B cell (primary cell): ENCODE measurements around the gene THBS2. TPM values are rescaled to one million over a fixed set of nuclear protein-coding genes. Genes with fewer than 3 reads are reported as not detected.

Source experiments
- ATAC-seq: fragments of 200-7000 bp; cut with Tn5 transposase; one replicate; pipeline ENCODE4 v1.10.0; 2021; ENCODE audit warnings: low read depth, mild to moderate bottlenecking, moderate number of reproducible peaks, moderate library complexity
- CTCF ChIA-PET: fragments of 350-600 bp; sonication (Branson Sonifier 250); formaldehyde crosslinking; loops from one replicate; lab custom pipeline; 2021; ENCODE audit warnings: antibody characterized with exemption, inconsistent platforms; lab: Charles Lee
- POLR2A ChIA-PET: fragments of 350-600 bp; sonication (Branson Sonifier 250); formaldehyde crosslinking; loops from one replicate; lab custom pipeline; 2021; ENCODE audit warnings: antibody characterized with exemption; lab: Charles Lee
- DNase-seq: peaks from one replicate; pipeline ENCODE4 v3.0.0; 2013
- H2AFZ ChIP-seq: 2 replicates; pipeline ENCODE4 v1.6.1; 2012; ENCODE audit warnings: mild to moderate bottlenecking, low read depth, low read length; ENCODE audit not compliant: insufficient read depth, poor library complexity, severe bottlenecking
- H3K27ac ChIP-seq, 2 donors: 1 replicate in 1 of 2; 2 replicates in 1 of 2; pipeline ENCODE4 v1.5.1; 2012 to 2013; ENCODE audit warnings: low read length in 2 of 2, mild to moderate bottlenecking in 2 of 2, moderate library complexity in 1 of 2
- H3K27me3 ChIP-seq, 4 experiments: fragments of 200-600 bp in 1 of 4; sonication (generic) in 1 of 4; replicated peaks in 1 of 4; 1 replicate in 2 of 4; 2 replicates in 2 of 4; pipeline versions ENCODE4 v1.6.1 to v1.7.0; 2013 to 2016; ENCODE audit warnings: low read length in 3 of 4, mild to moderate bottlenecking in 2 of 4, mixed read lengths in 1 of 4, moderate library complexity in 1 of 4; ENCODE audit not compliant: insufficient read depth in 4 of 4, control insufficient read depth in 3 of 4; ENCODE audit errors: control extremely low read depth in 1 of 4
- H3K36me3 ChIP-seq, 2 experiments: replicated peaks in 1 of 2; 1 replicate in 1 of 2; 2 replicates in 1 of 2; pipeline versions ENCODE4 v1.6.1 to v1.7.1; 2013; ENCODE audit warnings: low read length in 1 of 2; ENCODE audit not compliant: insufficient read depth in 2 of 2, control insufficient read depth in 1 of 2; ENCODE audit errors: control extremely low read depth in 1 of 2, extremely low read depth in 1 of 2
- H3K4me1 ChIP-seq, 2 donors: fragments of 200-600 bp in 1 of 2; sonication (generic) in 1 of 2; 1 replicate in 1 of 2; 2 replicates in 1 of 2; pipeline versions ENCODE4 v1.5.1 to v1.6.1; 2013 to 2017; ENCODE audit warnings: low read length in 2 of 2; ENCODE audit not compliant: control insufficient read depth in 2 of 2, insufficient read depth in 2 of 2
- H3K4me2 ChIP-seq: replicated peaks from 2 replicates; pipeline ENCODE3; 2012; ENCODE audit warnings: mild to moderate bottlenecking, low read depth, low read length; ENCODE audit not compliant: poor library complexity, severe bottlenecking
- H3K4me3 ChIP-seq, 5 experiments: fragments of 200-600 bp in 1 of 5; sonication (generic) in 1 of 5; 1 replicate in 3 of 5; 2 replicates in 2 of 5; pipeline versions ENCODE4 v1.5.1 to v1.7.0; 2011 to 2016; ENCODE audit warnings: low read length in 4 of 5, mild to moderate bottlenecking in 4 of 5, low read depth in 2 of 5, control low read depth in 1 of 5, moderate library complexity in 1 of 5; ENCODE audit not compliant: insufficient read depth in 1 of 5; ENCODE audit errors: control extremely low read depth in 1 of 5, extremely low read depth in 1 of 5
- H3K79me2 ChIP-seq: fragments of 200-600 bp; sonication (generic); one replicate; pipeline ENCODE4 v1.6.0; 2016; ENCODE audit warnings: low read length; ENCODE audit not compliant: control insufficient read depth, insufficient read depth
- H3K9ac ChIP-seq: fragments of 200-600 bp; sonication (generic); 2 replicates; pipeline ENCODE4 v1.6.1; 2017; ENCODE audit warnings: mild to moderate bottlenecking, low read length, moderate library complexity
- H3K9me3 ChIP-seq, 3 donors: one replicate each; pipeline versions ENCODE4 v1.6.1 to v1.7.1; 2013; ENCODE audit warnings: low read length in 2 of 3; ENCODE audit not compliant: control insufficient read depth in 2 of 3, insufficient read depth in 1 of 3; ENCODE audit errors: control extremely low read depth in 1 of 3
- H4K20me1 ChIP-seq: 2 replicates; pipeline ENCODE4 v1.6.0; 2012; ENCODE audit warnings: mild to moderate bottlenecking, low read length; ENCODE audit not compliant: insufficient read depth, control insufficient read depth, poor library complexity, severe bottlenecking
- H3K27ac Mint-ChIP-seq: one replicate; pipeline ENCODE4 v1.8.0; 2021; ENCODE audit warnings: mixed read lengths
- H3K27me3 Mint-ChIP-seq: one replicate; pipeline ENCODE4 v1.8.0; 2021; ENCODE audit warnings: mixed read lengths
- H3K4me1 Mint-ChIP-seq: one replicate; pipeline ENCODE4 v1.8.0; 2021; ENCODE audit warnings: mixed read lengths
- H3K4me3 Mint-ChIP-seq: one replicate; pipeline ENCODE4 v1.8.0; 2021; ENCODE audit warnings: mixed read lengths
- H3K9me3 Mint-ChIP-seq: one replicate; pipeline ENCODE4 v1.8.0; 2022; ENCODE audit warnings: mixed read lengths; ENCODE audit not compliant: insufficient read depth
- EZH2 ChIP-seq: IDR thresholded peaks from 2 replicates; pipeline ENCODE4 v1.6.1; 2012; ENCODE audit warnings: borderline replicate concordance, low read depth, mild to moderate bottlenecking, moderate library complexity, low read length; ENCODE audit not compliant: insufficient read depth, poor library complexity, severe bottlenecking
- WGBS: methylation state at CpG from one replicate; pipeline ENCODE4 v1.1.5; 2013; ENCODE audit warnings: missing lambda C conversion rate; ENCODE audit not compliant: insufficient coverage; 5-methylcytosine and 5-hydroxymethylcytosine counted together
- intact Hi-C: fragments of 100-400 bp; cut with micrococcal nuclease; formaldehyde crosslinking; loops from one replicate; pipeline ENCODE4 v1.10.0; 2022
- polyA plus RNA-seq: library from polyadenylated mRNA; depleted of rRNA; stranded (reverse); fragments of >200 nt; gene quantifications from 2 replicates; pipeline ENCODE4 v1.2.3, GENCODE V29; 2012
- total RNA-seq, 2 donors: library from RNA; stranded (reverse); fragments of 120-200 nt in 1 of 2; gene quantifications; 1 replicate in 1 of 2; 2 replicates in 1 of 2; pipeline versions ENCODE4 v1.2.3 to v1.2.4, GENCODE V29; 2013 to 2022
- TF ChIP-seq, protein P1 (sequence below): fragments of 200-600 bp; IDR thresholded peaks from one replicate; pipeline ENCODE4 v1.8.0; 2022; ENCODE audit warnings: antibody characterized with exemption, mild to moderate bottlenecking

Gene THBS2
- total and polyA plus RNA-seq, 2 donors (not counting 1 experiment from before 2014, with no cell fraction given): not detected

DNA sequence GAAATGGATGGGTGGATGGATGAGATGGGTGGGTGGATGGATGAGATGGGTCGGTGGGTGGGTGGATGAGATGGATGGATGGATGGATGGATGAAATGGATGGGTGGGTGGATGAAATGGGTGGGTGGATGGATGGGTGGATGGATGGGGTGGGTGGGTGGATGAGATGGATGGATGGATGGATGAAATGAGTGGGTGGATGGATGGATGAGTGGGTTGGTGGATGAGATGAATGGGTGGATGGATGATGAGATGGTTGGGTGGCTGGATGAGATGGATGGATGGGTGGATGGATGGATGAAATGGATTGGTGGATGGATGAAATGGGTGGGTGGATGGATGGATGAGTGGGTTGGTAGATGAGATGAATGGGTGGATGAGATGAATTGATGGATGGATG, 35.7 kb downstream of the THBS2 start:
- Histone ChIP-seq H3K9me3 (peaks cover 0 to 28% (median 0%) of the 10 kb centered on the region in 3 donors), H3K27me3 (no peaks in the 10 kb centered on the region), H3K4me2 (no peak overlapping the region), H2AFZ (no peak overlapping the region), H3K4me1 (peaks cover 0 to 6% of the 10 kb centered on the region in 2 donors), H3K27ac (no peak overlapping the region), H3K4me3 (no peak overlapping the region), H3K36me3 (no peaks in the 10 kb centered on the region), H3K79me2 (no peaks in the 10 kb centered on the region), H4K20me1 (no peaks in the 10 kb centered on the region), H3K9ac (no peak overlapping the region)
- no peak overlapping the region for H3K27ac Mint-ChIP-seq
- WGBS: 100% methylated on average over 1 of the region's 1 CpG
- intact Hi-C loops: no loop called here
- peaks cover 3% of the 10 kb centered on the region for H3K9me3 Mint-ChIP-seq
- no peak overlapping the region for H3K4me3 Mint-ChIP-seq
- ATAC-seq (no peak), DNase-seq (no peak)
- no peaks in the 10 kb centered on the region for H3K27me3 Mint-ChIP-seq
- TF ChIP-seq, protein P1, sequence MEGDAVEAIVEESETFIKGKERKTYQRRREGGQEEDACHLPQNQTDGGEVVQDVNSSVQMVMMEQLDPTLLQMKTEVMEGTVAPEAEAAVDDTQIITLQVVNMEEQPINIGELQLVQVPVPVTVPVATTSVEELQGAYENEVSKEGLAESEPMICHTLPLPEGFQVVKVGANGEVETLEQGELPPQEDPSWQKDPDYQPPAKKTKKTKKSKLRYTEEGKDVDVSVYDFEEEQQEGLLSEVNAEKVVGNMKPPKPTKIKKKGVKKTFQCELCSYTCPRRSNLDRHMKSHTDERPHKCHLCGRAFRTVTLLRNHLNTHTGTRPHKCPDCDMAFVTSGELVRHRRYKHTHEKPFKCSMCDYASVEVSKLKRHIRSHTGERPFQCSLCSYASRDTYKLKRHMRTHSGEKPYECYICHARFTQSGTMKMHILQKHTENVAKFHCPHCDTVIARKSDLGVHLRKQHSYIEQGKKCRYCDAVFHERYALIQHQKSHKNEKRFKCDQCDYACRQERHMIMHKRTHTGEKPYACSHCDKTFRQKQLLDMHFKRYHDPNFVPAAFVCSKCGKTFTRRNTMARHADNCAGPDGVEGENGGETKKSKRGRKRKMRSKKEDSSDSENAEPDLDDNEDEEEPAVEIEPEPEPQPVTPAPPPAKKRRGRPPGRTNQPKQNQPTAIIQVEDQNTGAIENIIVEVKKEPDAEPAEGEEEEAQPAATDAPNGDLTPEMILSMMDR: no peak
- no peak for TF ChIP-seq EZH2
- POLR2A ChIA-PET: no interaction called here
- CTCF ChIA-PET: no interaction called here
- peaks cover 3% of the 10 kb centered on the region for H3K4me1 Mint-ChIP-seq

DNA sequence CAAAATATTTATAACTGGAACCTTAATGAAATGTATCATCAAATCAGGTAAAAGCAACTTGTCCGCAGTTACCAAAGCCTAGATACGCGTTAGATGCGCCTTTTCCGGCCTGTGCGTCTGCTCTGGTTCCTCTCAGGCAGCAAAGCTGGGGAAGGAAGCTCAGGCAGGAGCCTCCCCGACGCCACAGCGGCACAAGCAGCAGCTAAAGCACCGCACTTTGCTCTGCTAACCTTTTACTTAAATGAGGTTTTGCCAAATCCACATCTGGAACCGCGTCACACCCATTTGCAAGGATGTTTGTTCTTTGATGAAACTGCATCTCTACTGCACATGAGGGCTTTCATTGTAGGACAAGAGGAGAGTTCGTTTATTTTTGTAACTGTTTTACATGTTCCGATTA, 36.8 kb downstream of the THBS2 start:
- Histone ChIP-seq H3K4me2 (no peak overlapping the region), H3K36me3 (no peaks in the 10 kb centered on the region), H3K27me3 (no peaks in the 10 kb centered on the region), H3K9me3 (peaks cover 0 to 19% (median under 1%) of the 10 kb centered on the region in 3 donors), H2AFZ (no peak overlapping the region), H3K4me3 (no peak overlapping the region), H4K20me1 (no peaks in the 10 kb centered on the region), H3K27ac (no peak overlapping the region), H3K4me1 (peaks cover 4 to 9% of the 10 kb centered on the region in 2 donors), H3K9ac (no peak overlapping the region), H3K79me2 (no peaks in the 10 kb centered on the region)
- TF ChIP-seq, protein P1: no peak
- TF ChIP-seq EZH2: no peak
- peaks cover 4% of the 10 kb centered on the region for H3K9me3 Mint-ChIP-seq
- H3K27me3 Mint-ChIP-seq: no peaks in the 10 kb centered on the region
- POLR2A ChIA-PET: no interaction called here
- H3K4me1 Mint-ChIP-seq: peaks cover 10% of the 10 kb centered on the region
- intact Hi-C loops: no loop called here
- no peak overlapping the region for H3K27ac Mint-ChIP-seq
- CTCF ChIA-PET: no interaction called here
- 97% methylated on average over 12 of the region's 14 CpGs for WGBS
- no peak overlapping the region for H3K4me3 Mint-ChIP-seq
- ATAC-seq (no peak), DNase-seq (no peak)
